Stomach (tissue), 9 donors: ENCODE measurements around the gene XRCC5. TPM values are rescaled to one million over a fixed set of nuclear protein-coding genes. Genes with fewer than 3 reads are reported as not detected.

Source experiments
- DNase-seq, 2 donors: peaks; one replicate each; pipeline versions ENCODE4 v3.0.0 to v3.0.0-alpha.2; 2013 to 2019
- H3K27ac ChIP-seq, 5 donors: fragments of 200-600 bp in 4 of 5; sonication (generic) in 4 of 5; one replicate each; pipeline ENCODE4 v1.5.1; 2013 to 2019; ENCODE audit warnings: mild to moderate bottlenecking in 1 of 5, moderate library complexity in 1 of 5
- H3K27me3 ChIP-seq, 3 donors: fragments of 200-600 bp; sonication (generic); one replicate each; pipeline ENCODE4 v1.5.1; 2017 to 2019; ENCODE audit warnings: mixed run types in 1 of 3
- H3K36me3 ChIP-seq, 4 donors: fragments of 200-600 bp; sonication (generic); 1 replicate in 3 of 4; 2 replicates in 1 of 4; pipeline ENCODE4 v1.5.1; 2016 to 2019
- H3K4me1 ChIP-seq, 4 donors: fragments of 200-600 bp; sonication (generic); one replicate each; pipeline ENCODE4 v1.5.1; 2016 to 2019
- H3K4me3 ChIP-seq, 4 donors: fragments of 200-600 bp; sonication (generic) in 3 of 4; one replicate each; pipeline ENCODE4 v1.5.1; 2016 to 2019; ENCODE audit warnings: mild to moderate bottlenecking in 1 of 4
- H3K9me3 ChIP-seq, 4 donors: fragments of 200-600 bp; sonication (generic); one replicate each; pipeline ENCODE4 v1.5.1; 2016 to 2019
- CTCF ChIP-seq, 7 experiments: fragments of 450-650 bp in 4 of 7; fragments of 200-600 bp in 3 of 7; sonication (generic) in 3 of 7; IDR thresholded peaks; one replicate each; pipeline ENCODE4 v1.5.1; 2016 to 2019; ENCODE audit warnings: antibody characterized with exemption in 7 of 7, control low read depth in 2 of 7, mild to moderate bottlenecking in 1 of 7
- EP300 ChIP-seq: sonication (generic); formaldehyde crosslinking; IDR thresholded peaks from one replicate; pipeline ENCODE4 v1.6.1; 2017; ENCODE audit warnings: antibody characterized with exemption
- POLR2A ChIP-seq, 4 donors: fragments of 450-650 bp; IDR thresholded peaks; one replicate each; pipeline ENCODE4 v1.6.1; 2016; ENCODE audit warnings: antibody characterized with exemption in 4 of 4, control low read depth in 2 of 4, mild to moderate bottlenecking in 1 of 4, moderate library complexity in 1 of 4
- POLR2AphosphoS5 ChIP-seq, 3 donors: sonication (generic); formaldehyde crosslinking; IDR thresholded peaks; one replicate each; pipeline ENCODE4 v1.6.1; 2016; ENCODE audit warnings: antibody characterized with exemption in 3 of 3
- WGBS, 5 donors: extraction: QIAGEN DNeasy Blood & Tissue Kit in 3 of 5; methylation state at CpG; one replicate each; pipeline versions ENCODE4 v1.1.5 to v1.1.7; 2013 to 2018; 5-methylcytosine and 5-hydroxymethylcytosine counted together
- intact Hi-C: fragments of 100-400 bp; cut with DNase I; formaldehyde crosslinking; loops from one replicate; pipeline ENCODE4 v1.15.1; 2023; ENCODE audit warnings: low total_unique reads
- polyA plus RNA-seq, 3 donors: library from polyadenylated mRNA; stranded (reverse); fragments of 200-250 nt; gene quantifications; one replicate each; pipeline ENCODE4 v1.2.3, GENCODE V29; 2013
- total RNA-seq, 5 donors: library from RNA; depleted of rRNA; stranded (reverse); fragments of >200 nt; gene quantifications; one replicate each; pipeline versions ENCODE4 v1.1.0 to v1.2.3, GENCODE V29; 2014 to 2016
- donor health status: healthy with polysubstance abuse.
- donor health status: Bipolar disorder and iron deficiency.
- donor health status: healthy.

The XRCC5 gene
- total and polyA plus RNA-seq, 8 donors = 70.2 to 302 (median 92.9) TPM

DNA sequence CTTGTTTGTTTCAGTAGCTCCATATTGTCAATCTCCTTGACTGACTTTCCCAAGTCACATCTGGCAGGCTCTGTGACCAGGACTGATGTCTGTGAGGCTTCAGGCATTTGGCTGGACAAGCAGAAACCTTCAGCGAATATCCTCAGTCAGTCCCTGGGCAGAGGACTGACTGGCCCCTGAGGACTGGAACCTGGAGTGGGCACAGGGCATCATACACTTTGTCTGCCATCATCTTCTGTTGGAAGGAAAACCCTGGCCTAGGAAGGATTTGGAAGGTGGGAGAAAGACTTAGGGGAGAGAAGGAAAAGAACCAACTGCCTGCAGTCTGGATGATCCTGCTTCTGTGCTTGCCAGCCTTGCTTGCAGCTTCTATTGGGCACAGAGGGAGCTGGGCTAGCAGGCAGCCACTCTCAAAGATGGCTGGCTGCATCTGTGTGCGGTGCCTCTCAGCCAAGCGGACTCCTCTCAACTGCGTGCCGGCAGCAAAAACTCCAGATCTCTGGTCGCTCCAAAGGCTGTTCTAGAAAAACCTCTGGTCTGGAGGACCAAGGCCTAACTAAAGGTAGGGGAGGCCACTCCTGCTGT is 136.3 kb downstream of the XRCC5 start:
- DNase-seq = no peak
- 74 to 95% (median 79%) methylated on average over 6 of the region's 6 CpGs for WGBS, 5 donors
- TF ChIP-seq POLR2A (IDR thresholded peaks at IDR 0.05) (no peak), POLR2AphosphoS5 (IDR thresholded peaks at IDR 0.05) (no peak), EP300 (no peak), CTCF (IDR thresholded peaks at IDR 0.05) (no peak)
- H3K27ac ChIP-seq = no peak overlapping the region
- peaks cover 0 to 5% (median 0%) of the 10 kb centered on the region in 4 donors for H3K9me3 ChIP-seq
- H3K4me3 ChIP-seq = no peak overlapping the region
- no peaks in the 10 kb centered on the region for H3K27me3 ChIP-seq
- no peaks in the 10 kb centered on the region for H3K36me3 ChIP-seq
- intact Hi-C loops = no loop called here
- H3K4me1 ChIP-seq = no peaks in the 10 kb centered on the region

GRCh38 chr2:216246766-216247165 is 137.6 kb downstream of the XRCC5 start:
- TF ChIP-seq CTCF (IDR thresholded peaks at IDR 0.05) = no peak
- peaks cover 0 to 5% (median 0%) of the 10 kb centered on the region in 4 donors for H3K9me3 ChIP-seq
- no peaks in the 10 kb centered on the region for H3K27me3 ChIP-seq
- intact Hi-C loops = no loop called here
- WGBS, 5 donors = 82 to 97% (median 90%) methylated on average over 3 of the region's 3 CpGs
- H3K4me1 ChIP-seq = no peaks in the 10 kb centered on the region
- no peak for DNase-seq
- H3K4me3 ChIP-seq = no peak overlapping the region
- no peak overlapping the region for H3K27ac ChIP-seq
- no peaks in the 10 kb centered on the region for H3K36me3 ChIP-seq

Other genes starting within 250 kb of the XRCC5 start
- 10 to 100 TPM in 1 of 5 donors, 1 to 10 TPM in 4; 2.2 to 21.7 (median 5.5) TPM for gene MREG, start 95.8 kb upstream of the XRCC5 start, total RNA-seq
- 1 to 10 TPM; 2.6 to 7.3 (median 2.6) TPM for gene MREG, start 95.8 kb upstream of the XRCC5 start, polyA plus RNA-seq
- gene PECR, start 27.5 kb upstream of the XRCC5 start, total RNA-seq = 10 to 100 TPM in 2 of 5 donors, 1 to 10 TPM in 2, not detected in 1; 6.1 to 71.8 (median 8.3) TPM
- gene PECR, start 27.5 kb upstream of the XRCC5 start, polyA plus RNA-seq = 1 to 10 TPM; 4.1 to 7.8 (median 4.9) TPM
- gene TMEM169, start 27.4 kb upstream of the XRCC5 start, total RNA-seq = 1 to 10 TPM in 1 of 5 donors, under 1 TPM in 2, not detected in 2; 0.55 to 2.8 (median 0.89) TPM
- under 1 TPM in 2 of 3 donors, not detected in 1; 0.05 to 0.37 TPM for gene TMEM169, start 27.4 kb upstream of the XRCC5 start, polyA plus RNA-seq